OCI-LY7 (cell line): ENCODE measurements around the gene HSPA4.
"Not testable (repeated sequence)": the region's sequence is repeated elsewhere in the genome, so short reads cannot be mapped to it uniquely, and the experiment has no call there.

ENCODE experiments used
- CTCF ChIP-seq: fragments of 200-600 bp; sonication (generic); conservative IDR thresholded peaks from 2 replicates; pipeline ENCODE4 v1.5.1; 2014; ENCODE audit warnings: mild to moderate bottlenecking, antibody characterized with exemption, low read length, moderate library complexity, mixed read lengths
- EZH2phosphoT487 ChIP-seq: fragments of 200-600 bp; sonication (generic); IDR thresholded peaks from 2 replicates; pipeline ENCODE4 v1.6.1; 2018; ENCODE audit warnings: low read depth, borderline replicate concordance, mild to moderate bottlenecking, mixed run types, antibody characterized with exemption, low read length, moderate library complexity, mixed read lengths

GRCh38 chr5:133085171-133085570, 33.4 kb downstream of the HSPA4 start:
- TF ChIP-seq CTCF, EZH2phosphoT487: not testable (repeated sequence)
